Cardiac muscle cell (in vitro differentiated cells and primary cell): Measurements from ENCODE around the gene TMA7. TPM values are rescaled to one million over a fixed set of nuclear protein-coding genes. Genes with fewer than 3 reads are reported as not detected.
"Not testable (repeated sequence)": the region's sequence is repeated elsewhere in the genome, so short reads cannot be mapped to it uniquely, and the experiment has no call there.

Experiments used
- DNase-seq, 2 donors: peaks; one replicate each; pipeline versions ENCODE4 v3.0.0 to v3.0.0-alpha.2; 2010 to 2017; ENCODE audit warnings: low read depth in 1 of 2, low spot score in 1 of 2
- H3K27ac ChIP-seq: fragments of 200-600 bp; sonication (generic); 2 replicates; pipeline ENCODE4 v1.5.1; 2016
- H3K27me3 ChIP-seq: fragments of 200-600 bp; sonication (generic); 2 replicates; pipeline ENCODE4 v1.6.0; 2016; ENCODE audit warnings: control low read depth
- H3K36me3 ChIP-seq: fragments of 200-600 bp; sonication (generic); 2 replicates; pipeline ENCODE4 v1.5.1; 2016; ENCODE audit warnings: control low read depth
- H3K4me1 ChIP-seq: fragments of 200-600 bp; sonication (generic); 2 replicates; pipeline ENCODE4 v1.8.1; 2017; ENCODE audit warnings: low read depth, mild to moderate bottlenecking, mixed run types
- H3K4me3 ChIP-seq: fragments of 200-600 bp; sonication (generic); 2 replicates; pipeline ENCODE4 v1.5.1; 2016; ENCODE audit warnings: mild to moderate bottlenecking
- H3K9me3 ChIP-seq: fragments of 200-600 bp; sonication (generic); 2 replicates; pipeline ENCODE4 v1.5.1; 2017; ENCODE audit warnings: low read depth, mild to moderate bottlenecking, control low read depth
- CTCF ChIP-seq: IDR thresholded peaks from 2 replicates; pipeline ENCODE4 v1.5.1; 2012; ENCODE audit warnings: low read depth, mild to moderate bottlenecking, low read length
- polyA plus RNA-seq: library from polyadenylated mRNA; unstranded; fragments of >200 nt; fragmentation: Nextera tagmentation; extraction: Ambion mirVana; gene quantifications from 2 replicates; pipeline ENCODE4 v1.2.1, GENCODE V29; 2016
- total RNA-seq: library from RNA; depleted of rRNA; stranded (reverse); fragments of >200 nt; gene quantifications from 2 replicates; pipeline ENCODE4 v1.2.3, GENCODE V29; 2016

The TMA7 gene
- total and polyA plus RNA-seq, 2 experiments from 2014 or later, result 172 to 609 TPM

GRCh38 chr3:48474619-48475018 is 34.6 kb downstream of the TMA7 start:
- Histone ChIP-seq H3K4me3 (no peak overlapping the region), H3K36me3 (no peaks in the 10 kb centered on the region), H3K27ac (no peak overlapping the region), H3K9me3 (no peaks in the 10 kb centered on the region), H3K27me3 (no peaks in the 10 kb centered on the region), H3K4me1 (peaks cover 21% of the 10 kb centered on the region)
- DNase-seq, result no peak
- TF ChIP-seq CTCF, result no peak

- H3K9me3 ChIP-seq, result no peaks in the 10 kb centered on the region
- TF ChIP-seq CTCF, result no peak
- H3K27me3 ChIP-seq, result no peaks in the 10 kb centered on the region
- H3K4me1 ChIP-seq, result peaks cover 21% of the 10 kb centered on the region
- H3K36me3 ChIP-seq, result no peaks in the 10 kb centered on the region
- DNase-seq, result no peak
- H3K4me3 ChIP-seq, result no peak overlapping the region
- no peak overlapping the region for H3K27ac ChIP-seq
Measured at GRCh38 chr3:48475188-48475587, 35.1 kb downstream of the TMA7 start.

GRCh38 chr3:48476426-48477053 is 36.5 kb downstream of the TMA7 start:
- DNase-seq, result no peak
- TF ChIP-seq CTCF, result no peak
- Histone ChIP-seq H3K27me3 (no peaks in the 10 kb centered on the region), H3K36me3 (no peaks in the 10 kb centered on the region), H3K4me3 (no peak overlapping the region), H3K9me3 (no peaks in the 10 kb centered on the region), H3K27ac (no peak overlapping the region), H3K4me1 (peaks cover 21% of the 10 kb centered on the region)

GRCh38 chr3:48477959-48478520 is 38.0 kb downstream of the TMA7 start:
- no peaks in the 10 kb centered on the region for H3K9me3 ChIP-seq
- no peaks in the 10 kb centered on the region for H3K27me3 ChIP-seq

GRCh38 chr3:48478626-48479555 is 38.8 kb downstream of the TMA7 start:
- H3K9me3 ChIP-seq, result no peaks in the 10 kb centered on the region
- H3K4me3 ChIP-seq, result no peak overlapping the region
- DNase-seq, result no peak
- H3K27ac ChIP-seq, result no peak overlapping the region
- no peaks in the 10 kb centered on the region for H3K27me3 ChIP-seq
- H3K4me1 ChIP-seq, result peaks cover 5% of the 10 kb centered on the region
- no peaks in the 10 kb centered on the region for H3K36me3 ChIP-seq
- TF ChIP-seq CTCF, result no peak

More at GRCh38 chr3:48477959-48478520, 38.0 kb downstream of the TMA7 start:
- H3K4me1 ChIP-seq, result peaks cover 11% of the 10 kb centered on the region
- TF ChIP-seq CTCF, result no peak
- no peak overlapping the region for H3K27ac ChIP-seq
- no peak for DNase-seq
- no peak overlapping the region for H3K4me3 ChIP-seq
- no peaks in the 10 kb centered on the region for H3K36me3 ChIP-seq

GRCh38 chr3:48480891-48481290 is 40.8 kb downstream of the TMA7 start:
- not testable (repeated sequence) for DNase-seq, H3K9me3 ChIP-seq, H3K27me3 ChIP-seq, H3K36me3 ChIP-seq, H3K4me3 ChIP-seq, H3K27ac ChIP-seq, H3K4me1 ChIP-seq

- H3K4me1 ChIP-seq, DNase-seq, H3K27me3 ChIP-seq, H3K36me3 ChIP-seq, H3K4me3 ChIP-seq, H3K27ac ChIP-seq, H3K9me3 ChIP-seq: not testable (repeated sequence)
Measured at GRCh38 chr3:48482822-48483221, 42.8 kb downstream of the TMA7 start.
